Measurements from ENCODE around the gene CLASP2. TPM values are rescaled to one million over a fixed set of nuclear protein-coding genes. Genes with fewer than 3 reads are reported as not detected.
"Not testable (repeated sequence)": the region's sequence is repeated elsewhere in the genome, so short reads cannot be mapped to it uniquely, and the experiment has no call there.

CLASP2 gene
- total RNA-seq, 2 experiments from 2014 or later, result 40.6 to 43.0 TPM

DNA sequence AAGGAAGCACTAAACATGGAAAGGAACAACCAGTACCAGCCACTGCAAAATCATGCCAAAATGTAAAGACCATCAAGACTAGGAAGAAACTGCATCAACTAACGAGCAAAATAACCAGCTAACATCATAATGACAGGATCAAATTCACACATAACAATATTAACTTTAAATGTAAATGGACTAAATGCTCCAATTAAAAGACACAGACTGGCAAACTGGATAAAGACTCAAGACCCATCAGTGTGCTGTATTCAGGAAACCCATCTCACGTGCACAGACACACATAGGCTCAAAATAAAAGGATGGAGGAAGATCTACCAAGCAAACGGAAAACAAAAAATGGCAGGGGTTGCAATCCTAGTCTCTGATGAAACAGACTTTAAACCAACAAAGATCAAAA, 44.6 kb downstream of the CLASP2 start:
- POLR2A ChIA-PET, H3K9me3 Mint-ChIP-seq, DNase-seq, H3K27me3 Mint-ChIP-seq, H3K4me3 Mint-ChIP-seq, H3K27ac Mint-ChIP-seq, H3K4me1 Mint-ChIP-seq, CTCF ChIA-PET: not testable (repeated sequence)
- peaks cover 45% of the 10 kb centered on the region for H3K36me3 Mint-ChIP-seq (ENCODE audit: low read depth)

DNA sequence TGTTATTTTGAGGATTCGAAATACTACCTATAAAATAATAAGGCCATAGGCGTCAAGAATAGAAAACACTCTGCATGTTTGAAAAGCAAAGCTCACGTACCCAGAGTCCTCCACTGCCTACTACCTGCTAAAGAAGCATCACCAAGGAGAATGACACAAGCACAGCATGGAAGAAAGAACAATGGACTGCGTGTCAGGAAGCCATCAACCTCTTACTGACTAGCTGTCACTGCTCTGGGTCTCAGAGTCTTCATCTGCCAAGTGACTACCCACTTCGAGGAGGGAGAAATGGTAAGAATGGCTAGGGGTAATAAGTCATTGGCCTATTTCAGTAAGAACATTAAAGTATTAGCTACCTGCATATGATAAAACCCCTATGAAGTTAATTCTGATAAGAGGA, 49.4 kb downstream of the CLASP2 start:
- Mint-ChIP-seq H3K27ac (no peak overlapping the region), H3K4me3 (no peak overlapping the region), H3K4me1 (no peaks in the 10 kb centered on the region), H3K36me3 (ENCODE audit: low read depth) (peaks cover 34% of the 10 kb centered on the region), H3K27me3 (no peaks in the 10 kb centered on the region), H3K9me3 (no peaks in the 10 kb centered on the region)
- ChIA-PET POLR2A (no interaction called here), CTCF (no interaction called here)
- DNase-seq, result no peak

DNA sequence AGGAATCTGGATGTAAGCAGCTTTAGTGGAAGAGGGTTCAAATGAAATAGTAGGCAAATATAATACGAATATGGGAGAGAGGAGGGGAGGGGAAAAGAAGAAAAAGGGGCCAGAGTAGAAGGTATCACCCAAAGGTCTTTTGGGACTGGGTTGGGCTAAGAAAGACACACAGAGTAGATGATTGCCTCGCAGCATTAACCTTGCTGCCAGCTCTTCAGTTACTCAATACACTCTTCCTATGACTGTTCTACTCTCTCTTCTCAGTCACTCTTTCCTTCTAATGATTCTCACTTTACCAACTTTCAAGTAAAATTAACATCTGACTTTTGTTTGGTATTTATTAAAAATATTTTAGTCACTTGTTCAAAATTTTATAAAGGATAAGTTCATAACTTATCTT, 52.8 kb downstream of the CLASP2 start:
- H3K27ac Mint-ChIP-seq, result no peak overlapping the region
- no peaks in the 10 kb centered on the region for H3K9me3 Mint-ChIP-seq
- no peaks in the 10 kb centered on the region for H3K27me3 Mint-ChIP-seq
- H3K4me1 Mint-ChIP-seq, result no peaks in the 10 kb centered on the region
- ChIA-PET POLR2A (no interaction called here), CTCF (no interaction called here)
- no peak for DNase-seq
- no peak overlapping the region for H3K4me3 Mint-ChIP-seq
- peaks cover 17% of the 10 kb centered on the region for H3K36me3 Mint-ChIP-seq (ENCODE audit: low read depth)

DNA sequence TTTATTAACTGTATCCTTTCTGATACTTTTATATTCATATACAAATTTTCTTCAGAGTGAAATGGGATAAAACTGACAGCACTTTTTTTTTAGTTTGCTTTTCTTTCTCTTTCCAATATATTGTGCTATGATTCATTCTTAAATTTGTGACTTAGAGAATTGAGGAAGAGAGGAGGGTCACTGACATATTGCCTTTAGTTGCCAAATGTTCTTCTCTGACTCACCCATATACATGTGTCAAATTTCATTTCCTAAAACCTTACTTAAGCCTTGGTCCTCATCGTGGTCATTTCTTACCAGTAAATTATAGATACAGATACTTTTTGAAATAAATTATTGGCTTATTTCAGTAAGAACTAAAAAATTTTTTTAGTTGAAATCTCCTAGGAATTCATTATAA, 53.9 kb downstream of the CLASP2 start:
- CTCF ChIA-PET, result no interaction called here
- peaks cover 16% of the 10 kb centered on the region for H3K36me3 Mint-ChIP-seq (ENCODE audit: low read depth)
- no peak for DNase-seq
- POLR2A ChIA-PET, result no interaction called here
- no peaks in the 10 kb centered on the region for H3K9me3 Mint-ChIP-seq
- no peaks in the 10 kb centered on the region for H3K27me3 Mint-ChIP-seq
- no peak overlapping the region for H3K27ac Mint-ChIP-seq
- no peaks in the 10 kb centered on the region for H3K4me1 Mint-ChIP-seq
- no peak overlapping the region for H3K4me3 Mint-ChIP-seq

DNA sequence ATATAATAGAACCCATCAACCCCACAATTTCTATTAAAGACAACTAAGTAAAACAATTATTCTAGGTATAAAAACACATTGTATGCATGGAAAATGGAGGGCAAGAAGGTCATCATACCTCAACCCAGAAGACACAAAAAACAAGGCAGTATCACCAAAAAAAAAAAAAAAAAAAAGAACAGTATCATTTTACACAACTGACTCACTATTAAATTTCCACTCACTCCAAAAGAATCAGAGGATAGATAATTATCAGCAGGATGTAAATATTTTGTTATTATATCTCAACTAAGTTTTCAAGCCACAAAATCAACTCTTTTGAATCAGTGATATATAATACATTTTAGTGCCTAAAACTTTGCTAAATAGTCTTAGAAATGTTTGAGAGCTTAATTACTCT, 55.0 kb downstream of the CLASP2 start:
- CTCF ChIA-PET, result no interaction called here
- Mint-ChIP-seq H3K4me3 (no peak overlapping the region), H3K27me3 (no peaks in the 10 kb centered on the region), H3K36me3 (ENCODE audit: low read depth) (peaks cover 8% of the 10 kb centered on the region), H3K27ac (no peak overlapping the region), H3K9me3 (no peaks in the 10 kb centered on the region), H3K4me1 (no peaks in the 10 kb centered on the region)
- no peak for DNase-seq
- POLR2A ChIA-PET, result no interaction called here

DNA sequence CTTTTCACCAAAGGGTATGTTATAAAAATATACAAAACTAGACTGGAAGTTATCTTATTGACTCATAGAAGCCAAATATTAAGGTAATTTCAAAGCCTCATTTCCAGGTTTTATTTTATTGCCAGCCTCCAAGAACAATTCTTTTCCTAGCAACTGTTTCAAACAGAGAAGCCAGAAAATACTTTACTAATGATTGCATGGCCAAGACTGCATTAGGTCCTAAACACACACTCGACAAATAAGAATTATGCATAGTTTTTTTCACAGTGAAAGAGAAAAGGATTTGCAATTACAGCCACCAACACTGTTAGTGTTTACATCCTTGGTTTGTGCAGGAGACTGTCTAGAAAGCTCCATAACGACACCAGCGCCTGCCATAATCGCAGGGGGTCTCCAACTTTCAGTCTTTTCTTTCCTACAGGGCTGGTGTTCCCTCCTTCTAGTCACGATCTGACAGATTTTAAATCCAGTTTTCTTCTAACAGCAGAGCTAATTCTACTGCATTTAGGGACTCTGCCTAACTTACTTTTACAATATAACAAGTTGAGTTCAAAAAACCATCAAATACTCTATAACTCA, 58.1 kb downstream of the CLASP2 start:
- H3K4me1 Mint-ChIP-seq, result no peaks in the 10 kb centered on the region
- DNase-seq, result no peak
- no peaks in the 10 kb centered on the region for H3K27me3 Mint-ChIP-seq
- ChIA-PET CTCF (interaction anchor here (0.8 kb wide), 1 partner anchor 127 kb away, joined by 3 read pairs; no protein-coding TSS in a partner anchor), POLR2A (interaction anchor here (1.6 kb wide), 1 partner anchor 219 kb away, joined by 4 read pairs; no protein-coding TSS in a partner anchor)
- H3K36me3 Mint-ChIP-seq (ENCODE audit: low read depth), result peaks cover 3% of the 10 kb centered on the region
- H3K4me3 Mint-ChIP-seq, result no peak overlapping the region
- no peak overlapping the region for H3K27ac Mint-ChIP-seq
- no peaks in the 10 kb centered on the region for H3K9me3 Mint-ChIP-seq

DNA sequence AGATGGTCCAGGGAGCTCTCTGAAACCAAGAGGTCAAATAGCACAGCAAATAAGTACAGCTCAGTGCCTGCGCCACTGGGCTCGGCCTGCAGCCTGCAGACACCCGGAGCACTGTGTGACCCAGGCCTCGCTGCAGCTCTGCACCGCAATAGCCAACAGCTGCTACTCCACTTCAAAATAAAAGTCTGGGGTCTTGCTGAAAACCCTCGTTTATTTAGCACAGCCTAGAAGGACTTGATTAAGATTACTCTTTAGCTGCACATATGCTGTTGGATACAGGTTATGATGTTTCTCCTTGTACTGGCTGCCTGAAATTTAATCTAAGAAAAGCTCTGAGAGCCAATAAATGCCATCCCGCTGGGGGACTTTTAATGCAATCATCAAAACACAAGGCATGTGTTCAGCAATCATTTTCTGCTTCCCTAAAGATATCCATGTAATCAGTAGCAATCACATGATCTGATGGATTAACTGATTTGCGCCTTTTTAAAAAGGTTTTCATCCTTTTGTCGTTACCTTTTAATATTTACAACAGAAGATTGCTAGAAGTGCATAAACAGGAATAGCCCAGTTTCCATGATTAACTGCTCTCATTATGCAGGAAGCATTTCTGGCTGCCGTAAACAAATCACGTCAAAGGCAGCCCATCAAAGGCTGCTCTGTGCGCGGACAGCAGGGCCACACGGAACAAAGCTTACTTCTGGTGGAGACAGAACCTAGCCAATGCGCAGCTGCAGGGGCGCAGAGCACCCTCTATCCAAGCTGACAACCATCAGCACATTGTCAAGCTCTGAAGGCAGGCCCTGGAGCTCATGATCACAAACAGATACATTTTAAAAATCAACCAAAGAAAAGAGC, 58.8 kb downstream of the CLASP2 start:
- POLR2A ChIA-PET, result interaction anchor here (1.6 kb wide), 1 partner anchor 218 kb away, joined by 4 read pairs; no protein-coding TSS in a partner anchor
- DNase-seq, result no peak
- CTCF ChIA-PET, result interaction anchor here (0.8 kb wide), 1 partner anchor 128 kb away, joined by 3 read pairs; no protein-coding TSS in a partner anchor
- peaks cover 3% of the 10 kb centered on the region for H3K36me3 Mint-ChIP-seq (ENCODE audit: low read depth)
- H3K27me3 Mint-ChIP-seq, result no peaks in the 10 kb centered on the region
- no peaks in the 10 kb centered on the region for H3K4me1 Mint-ChIP-seq
- H3K27ac Mint-ChIP-seq, result no peak overlapping the region
- H3K9me3 Mint-ChIP-seq, result no peaks in the 10 kb centered on the region
- H3K4me3 Mint-ChIP-seq, result no peak overlapping the region

DNA sequence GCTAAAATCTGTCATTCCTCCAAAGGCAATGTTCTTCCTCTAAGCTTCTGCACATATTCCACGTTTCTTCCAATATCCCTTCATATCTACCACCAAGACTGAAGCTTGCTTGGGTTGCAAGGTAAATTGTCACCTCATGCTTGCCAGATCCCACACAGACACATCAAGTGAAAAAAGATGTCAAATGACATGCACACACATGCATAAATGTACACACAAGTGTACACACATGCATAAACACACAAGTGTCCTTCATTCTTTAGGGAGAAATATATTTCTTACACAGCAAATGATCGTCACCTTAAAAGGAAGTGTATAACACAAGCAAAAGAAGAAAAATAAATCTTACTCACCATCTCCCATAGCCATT, 59.4 kb downstream of the CLASP2 start:
- H3K27ac Mint-ChIP-seq, result no peak overlapping the region
- no peak overlapping the region for H3K4me3 Mint-ChIP-seq
- ChIA-PET POLR2A (no interaction called here), CTCF (no interaction called here)
- H3K36me3 Mint-ChIP-seq (ENCODE audit: low read depth), result peaks cover 3% of the 10 kb centered on the region
- H3K9me3 Mint-ChIP-seq, result no peaks in the 10 kb centered on the region
- H3K27me3 Mint-ChIP-seq, result no peaks in the 10 kb centered on the region
- H3K4me1 Mint-ChIP-seq, result no peaks in the 10 kb centered on the region
- DNase-seq, result no peak

DNA sequence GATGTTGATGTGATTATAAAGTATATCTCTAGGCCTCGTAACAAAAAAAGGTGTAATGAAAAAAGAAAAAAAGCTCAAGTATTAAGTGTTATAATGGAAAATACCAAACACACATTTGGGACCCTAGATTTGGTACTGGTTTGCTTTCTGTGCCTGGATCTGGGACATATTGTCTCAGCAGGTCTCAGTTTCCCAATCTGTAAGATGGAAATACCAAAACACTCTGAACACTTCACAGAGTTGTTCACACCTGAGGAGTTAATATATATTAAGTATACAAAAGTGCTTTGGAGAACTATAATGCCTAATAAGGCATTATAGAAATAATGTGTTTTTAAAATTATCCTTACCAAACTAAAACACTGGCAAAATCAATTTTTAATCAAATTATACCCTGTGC, 60.0 kb downstream of the CLASP2 start:
- no peaks in the 10 kb centered on the region for H3K9me3 Mint-ChIP-seq
- DNase-seq, result no peak
- POLR2A ChIA-PET, result no interaction called here
- H3K4me3 Mint-ChIP-seq, result no peak overlapping the region
- CTCF ChIA-PET, result no interaction called here
- H3K27ac Mint-ChIP-seq, result no peak overlapping the region
- no peaks in the 10 kb centered on the region for H3K4me1 Mint-ChIP-seq
- H3K36me3 Mint-ChIP-seq (ENCODE audit: low read depth), result peaks cover 3% of the 10 kb centered on the region
- H3K27me3 Mint-ChIP-seq, result no peaks in the 10 kb centered on the region

DNA sequence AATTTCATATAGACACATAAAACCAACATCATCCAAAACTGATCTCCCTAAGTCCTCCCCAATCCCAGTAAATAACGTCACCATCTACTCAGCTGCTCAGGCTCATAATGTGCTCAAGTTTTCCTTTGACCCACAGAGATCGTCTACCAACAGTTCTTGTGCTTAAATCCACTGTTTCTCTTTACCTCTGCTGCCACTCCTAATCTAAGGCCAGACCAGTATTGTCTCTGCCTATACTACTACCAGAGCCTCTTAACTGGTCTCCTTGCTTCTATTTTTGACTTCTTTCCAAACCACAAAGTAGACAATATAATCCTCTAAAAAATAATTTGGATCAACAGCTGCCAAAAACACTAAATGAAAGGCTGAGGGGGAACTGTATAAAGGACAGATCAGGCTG, 65.3 kb downstream of the CLASP2 start:
- H3K36me3 Mint-ChIP-seq (ENCODE audit: low read depth), result no peaks in the 10 kb centered on the region
- H3K4me3 Mint-ChIP-seq, result no peak overlapping the region
- H3K4me1 Mint-ChIP-seq, result peaks cover 5% of the 10 kb centered on the region
- no peak overlapping the region for H3K27ac Mint-ChIP-seq
- ChIA-PET POLR2A (no interaction called here), CTCF (no interaction called here)
- no peak for DNase-seq
- H3K27me3 Mint-ChIP-seq, result no peaks in the 10 kb centered on the region
- no peaks in the 10 kb centered on the region for H3K9me3 Mint-ChIP-seq

DNA sequence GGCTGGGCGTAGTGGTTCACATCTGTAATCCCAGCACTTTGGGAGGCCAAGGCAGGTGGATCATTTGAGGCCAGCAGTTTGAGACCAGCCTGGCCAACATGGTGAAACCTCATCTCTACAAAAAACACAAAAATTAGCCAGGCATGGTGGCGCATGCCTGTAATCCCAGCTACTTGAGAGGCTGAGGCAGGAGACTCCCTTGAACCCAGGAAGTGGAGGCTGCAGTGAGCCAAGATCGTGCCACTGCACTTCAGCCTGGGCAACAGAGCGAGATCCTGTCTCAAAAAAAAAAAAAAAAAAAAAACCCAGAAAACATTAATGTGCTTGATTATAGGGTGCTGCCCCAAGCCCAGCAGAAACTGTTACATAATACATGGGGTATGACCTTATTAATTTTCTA, 67.0 kb downstream of the CLASP2 start:
- DNase-seq; H3K9me3 Mint-ChIP-seq; H3K27ac Mint-ChIP-seq; H3K27me3 Mint-ChIP-seq; POLR2A ChIA-PET; H3K4me1 Mint-ChIP-seq; H3K36me3 Mint-ChIP-seq (ENCODE audit: low read depth); H3K4me3 Mint-ChIP-seq; CTCF ChIA-PET: not testable (repeated sequence)

DNA sequence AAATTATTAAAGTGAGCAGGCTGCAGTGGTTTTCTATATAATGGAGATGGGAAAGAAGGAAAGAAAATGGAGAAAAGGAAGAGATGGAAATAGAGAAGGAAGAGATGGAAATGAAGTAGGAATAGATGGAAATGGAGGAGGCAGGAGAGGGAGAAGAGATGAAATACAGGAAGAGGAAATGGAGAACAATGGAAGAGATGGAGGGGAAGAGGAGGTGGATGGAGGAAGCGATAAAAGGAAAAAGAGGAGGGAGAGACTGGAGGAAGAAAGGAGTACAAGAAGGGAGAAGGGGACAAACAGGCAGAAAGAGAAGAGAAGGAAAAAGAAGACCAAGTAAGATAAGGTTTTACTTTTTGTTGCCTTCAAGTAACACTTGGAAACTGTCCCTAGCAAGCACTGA, 67.6 kb downstream of the CLASP2 start:
- Mint-ChIP-seq H3K27ac (no peak overlapping the region), H3K36me3 (ENCODE audit: low read depth) (no peaks in the 10 kb centered on the region), H3K27me3 (no peaks in the 10 kb centered on the region), H3K4me3 (no peak overlapping the region), H3K4me1 (peaks cover 9% of the 10 kb centered on the region), H3K9me3 (no peaks in the 10 kb centered on the region)
- CTCF ChIA-PET, result interaction anchor here (1.2 kb wide), 1 partner anchor 137 kb away, joined by 3 read pairs; no protein-coding TSS in a partner anchor
- POLR2A ChIA-PET, result no interaction called here
- DNase-seq, result no peak

DNA sequence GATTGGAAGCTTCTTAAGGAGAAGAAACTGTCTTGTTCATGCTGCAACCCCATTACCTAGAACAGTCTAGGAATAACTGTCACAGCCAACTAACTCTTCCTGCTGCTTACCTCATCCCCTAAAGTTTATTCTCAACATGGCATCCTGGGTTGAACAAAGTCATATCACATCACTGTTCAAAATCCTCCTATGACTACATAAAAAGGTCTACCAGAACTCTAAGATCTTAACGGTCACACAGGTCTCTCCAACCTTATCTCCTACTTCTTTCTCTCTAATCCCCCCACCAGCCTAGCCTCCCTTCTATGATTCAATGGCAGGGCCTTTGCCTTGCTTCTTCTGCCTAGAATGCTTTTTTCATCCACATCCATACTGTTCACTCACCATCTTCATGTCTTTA, 69.3 kb downstream of the CLASP2 start:
- H3K36me3 Mint-ChIP-seq (ENCODE audit: low read depth), result peaks cover 4% of the 10 kb centered on the region
- CTCF ChIA-PET, result interaction anchor here (1.4 kb wide), 1 partner anchor 139 kb away, joined by 3 read pairs; no protein-coding TSS in a partner anchor
- POLR2A ChIA-PET, result no interaction called here
- no peak overlapping the region for H3K4me3 Mint-ChIP-seq
- no peak overlapping the region for H3K27ac Mint-ChIP-seq
- no peaks in the 10 kb centered on the region for H3K9me3 Mint-ChIP-seq
- H3K4me1 Mint-ChIP-seq, result peaks cover 13% of the 10 kb centered on the region
- no peaks in the 10 kb centered on the region for H3K27me3 Mint-ChIP-seq
- DNase-seq, result no peak

DNA sequence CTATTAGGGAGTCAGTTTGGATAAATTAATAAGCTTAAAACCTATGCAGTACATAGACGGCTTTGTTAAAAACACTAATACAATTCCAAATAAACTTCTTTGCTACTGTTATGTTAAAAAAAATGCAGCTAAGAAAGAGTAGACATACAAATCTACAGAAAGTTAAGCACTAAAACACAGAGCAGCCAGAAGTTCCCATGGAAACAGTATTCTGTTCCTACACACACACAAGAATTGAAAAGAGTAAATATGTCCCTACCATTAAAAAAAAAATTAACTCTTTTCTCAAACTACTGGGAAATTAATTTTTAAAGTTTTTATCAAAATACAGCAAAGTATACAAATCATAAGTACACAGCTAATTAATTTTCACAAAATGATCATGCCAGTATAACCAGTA, 71.6 kb downstream of the CLASP2 start:
- H3K27me3 Mint-ChIP-seq, result no peaks in the 10 kb centered on the region
- H3K4me1 Mint-ChIP-seq, result peaks cover 17% of the 10 kb centered on the region
- H3K36me3 Mint-ChIP-seq (ENCODE audit: low read depth), result peaks cover 7% of the 10 kb centered on the region
- POLR2A ChIA-PET, result no interaction called here
- H3K27ac Mint-ChIP-seq, result no peak overlapping the region
- CTCF ChIA-PET, result interaction anchor here (0.9 to 2.0 kb wide), 2 partner anchors 132 to 141 kb away, joined by 3 to 7 read pairs; no protein-coding TSS in a partner anchor
- no peaks in the 10 kb centered on the region for H3K9me3 Mint-ChIP-seq
- DNase-seq, result no peak
- H3K4me3 Mint-ChIP-seq, result no peak overlapping the region
